Activated CD4-positive, alpha-beta T cell treated with anti-CD3 and anti-CD28 coated beads, Interleukin-2, amount 10 ng/mL, durations not matched to agents 24 days and 14 days (primary cell): Measurements from ENCODE around the gene NDEL1. TPM values are rescaled to one million over a fixed set of nuclear protein-coding genes. Genes with fewer than 3 reads are reported as not detected.

Experiments used
- DNase-seq: peaks from one replicate; pipeline ENCODE4 v3.0.0; 2022
- H3K27ac Mint-ChIP-seq: one replicate; pipeline ENCODE4 v1.8.0; 2022; ENCODE audit warnings: mild to moderate bottlenecking, mixed read lengths
- H3K27me3 Mint-ChIP-seq: one replicate; pipeline ENCODE4 v1.8.0; 2022; ENCODE audit warnings: mixed read lengths
- H3K36me3 Mint-ChIP-seq: one replicate; pipeline ENCODE4 v1.8.0; 2022; ENCODE audit warnings: low read depth, mild to moderate bottlenecking, mixed read lengths
- H3K4me1 Mint-ChIP-seq: one replicate; pipeline ENCODE4 v1.8.0; 2021; ENCODE audit warnings: mixed read lengths
- H3K4me3 Mint-ChIP-seq: one replicate; pipeline ENCODE4 v1.8.0; 2022; ENCODE audit warnings: mild to moderate bottlenecking, moderate library complexity, mixed read lengths
- H3K9me3 Mint-ChIP-seq: one replicate; pipeline ENCODE4 v1.8.0; 2021; ENCODE audit warnings: mixed read lengths
- intact Hi-C: fragments of 100-400 bp; cut with micrococcal nuclease; formaldehyde crosslinking; loops from one replicate; pipeline ENCODE4 v1.15.1; 2023
- total RNA-seq: library from RNA; stranded (reverse); gene quantifications from 2 replicates; pipeline ENCODE4 v1.2.3, GENCODE V29; 2022

The NDEL1 gene
- total RNA-seq, 1 donor from 2014 or later: 74.3 TPM

DNA sequence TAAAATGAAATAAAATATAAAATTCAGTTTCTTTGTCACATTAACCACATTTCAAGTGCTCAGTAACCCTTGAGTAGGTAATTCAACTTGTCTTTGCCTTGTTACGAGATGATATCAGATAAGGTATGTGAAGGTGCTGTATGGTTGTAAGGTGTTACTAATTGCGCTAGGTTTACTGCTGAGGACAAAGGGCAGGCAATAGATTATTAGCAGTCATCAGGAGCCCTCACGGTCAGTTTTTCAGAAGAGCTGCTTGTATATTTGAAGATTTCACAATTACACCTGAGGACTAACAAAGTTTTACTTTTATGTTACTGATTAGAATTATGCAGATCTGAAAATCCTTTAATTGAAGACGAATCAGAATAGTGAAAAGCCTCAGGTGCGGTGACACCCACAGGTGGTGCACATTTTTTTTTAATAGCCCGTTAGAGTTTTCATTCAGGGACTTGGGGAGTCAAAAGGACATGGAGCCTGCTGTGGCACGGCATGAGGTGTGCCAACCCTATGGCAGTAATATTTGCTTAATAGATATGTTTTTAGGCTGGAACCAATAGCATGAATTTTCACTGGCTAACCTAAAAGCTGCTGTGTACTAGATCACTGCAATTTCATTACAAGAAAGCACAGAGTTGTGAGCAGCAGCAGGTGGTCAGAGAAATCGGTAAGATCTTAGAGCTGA is 16.4 kb downstream of the NDEL1 start:
- DNase-seq: no peak
- intact Hi-C loops: no loop called here
- no peak overlapping the region for H3K27ac Mint-ChIP-seq
- H3K4me3 Mint-ChIP-seq: no peak overlapping the region
- no peaks in the 10 kb centered on the region for H3K27me3 Mint-ChIP-seq
- H3K9me3 Mint-ChIP-seq: no peaks in the 10 kb centered on the region
- H3K36me3 Mint-ChIP-seq: peaks cover 67% of the 10 kb centered on the region
- peaks cover 12% of the 10 kb centered on the region for H3K4me1 Mint-ChIP-seq

DNA sequence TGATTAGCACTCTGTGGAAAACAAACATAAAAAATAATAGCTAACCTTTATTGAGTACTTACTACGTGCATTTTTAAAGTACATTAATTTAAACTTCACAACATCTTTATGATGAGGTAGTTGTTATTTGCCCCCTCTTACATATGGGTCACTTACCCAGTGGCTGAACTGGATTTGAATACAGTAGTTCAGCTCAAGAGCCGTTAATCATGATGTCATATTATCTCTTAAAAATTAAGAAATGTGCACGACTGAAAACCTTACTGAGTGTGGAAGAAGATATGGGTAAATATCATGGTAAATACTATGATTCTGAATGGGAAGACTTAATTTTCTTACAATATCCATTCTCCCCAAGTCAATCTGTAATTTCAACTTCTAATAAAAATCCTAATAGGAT is 17.6 kb downstream of the NDEL1 start:
- Mint-ChIP-seq H3K4me3 (no peak overlapping the region), H3K36me3 (peaks cover 69% of the 10 kb centered on the region), H3K9me3 (no peaks in the 10 kb centered on the region), H3K27me3 (no peaks in the 10 kb centered on the region), H3K27ac (no peak overlapping the region), H3K4me1 (peaks cover 19% of the 10 kb centered on the region)
- intact Hi-C loops: no loop called here
- DNase-seq: no peak

DNA sequence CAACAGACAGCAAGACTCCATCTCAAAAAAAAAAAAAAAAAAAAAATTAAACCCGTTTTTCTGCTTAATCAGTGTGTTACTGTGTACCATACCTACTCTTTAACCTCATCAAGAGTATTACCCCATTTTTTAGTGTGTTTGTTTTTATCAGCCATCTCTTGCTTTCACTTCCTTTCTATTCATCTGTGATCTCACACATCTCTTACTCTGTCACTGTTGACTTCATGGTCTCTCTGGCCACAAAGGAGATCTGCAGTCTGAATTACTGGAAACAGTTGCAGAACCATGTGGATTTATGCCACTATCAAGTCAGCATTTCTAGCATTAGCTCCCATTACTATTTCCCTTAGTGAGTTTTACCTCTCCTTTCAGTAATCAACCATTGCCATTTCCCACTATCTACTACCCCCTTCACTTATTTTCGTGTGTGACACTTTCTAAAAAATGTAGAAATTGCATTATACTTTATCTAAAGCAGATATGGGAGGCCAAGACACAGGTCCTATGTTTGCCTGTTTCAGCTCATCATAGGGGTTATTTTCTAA is 20.1 kb downstream of the NDEL1 start:
- peak overlapping the region; percentile 3 for H3K27ac Mint-ChIP-seq
- H3K36me3 Mint-ChIP-seq: peaks cover 66% of the 10 kb centered on the region
- no peaks in the 10 kb centered on the region for H3K27me3 Mint-ChIP-seq
- no peak overlapping the region for H3K4me3 Mint-ChIP-seq
- peaks cover 17% of the 10 kb centered on the region for H3K4me1 Mint-ChIP-seq
- H3K9me3 Mint-ChIP-seq: no peaks in the 10 kb centered on the region
- intact Hi-C loops: no loop called here
- no peak for DNase-seq

DNA sequence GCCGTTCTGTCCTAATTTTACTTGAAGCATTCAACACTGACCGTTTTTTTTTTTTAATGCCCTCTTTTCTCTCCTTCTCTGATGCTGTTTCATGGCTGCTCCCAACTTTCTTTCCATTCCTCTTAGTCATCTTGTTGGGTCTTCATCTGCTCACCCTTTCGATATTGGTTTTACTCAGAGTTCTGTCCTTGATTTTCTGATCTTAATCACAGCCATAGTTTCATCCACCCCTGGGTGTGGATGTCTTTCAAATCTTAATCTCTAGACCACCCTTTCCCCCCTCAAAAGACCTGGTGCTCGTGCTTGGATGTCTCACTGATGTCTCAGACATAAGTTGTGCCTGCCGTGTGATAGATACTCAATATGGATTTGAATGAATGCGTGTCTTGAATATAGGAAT is 22.4 kb downstream of the NDEL1 start:
- Mint-ChIP-seq H3K27me3 (no peaks in the 10 kb centered on the region), H3K4me1 (peaks cover 17% of the 10 kb centered on the region), H3K27ac (peak overlapping the region; percentile 48), H3K9me3 (no peaks in the 10 kb centered on the region), H3K36me3 (peaks cover 54% of the 10 kb centered on the region), H3K4me3 (no peak overlapping the region)
- DNase-seq: no peak
- intact Hi-C loops: no loop called here

DNA sequence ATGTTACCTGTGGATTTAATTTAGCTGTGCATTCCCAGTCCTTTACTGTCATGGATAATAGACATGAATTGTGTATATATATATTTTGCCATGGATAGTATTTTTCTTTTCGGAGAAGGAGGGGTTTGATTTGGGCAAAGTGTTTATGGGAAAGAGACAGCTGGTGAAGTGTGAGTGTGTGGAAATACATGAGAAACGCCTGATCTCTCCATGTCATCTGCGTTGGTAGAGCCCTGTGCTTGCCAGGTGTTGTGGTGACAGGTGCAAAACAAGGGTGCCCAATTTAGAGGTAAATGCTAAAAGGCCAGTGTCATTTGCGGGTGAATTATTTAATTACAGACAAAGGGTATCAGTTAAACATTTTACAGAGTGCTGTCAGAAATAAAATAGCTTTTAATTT is 23.4 kb downstream of the NDEL1 start:
- Mint-ChIP-seq H3K4me1 (peaks cover 17% of the 10 kb centered on the region), H3K9me3 (no peaks in the 10 kb centered on the region), H3K36me3 (peaks cover 57% of the 10 kb centered on the region), H3K27me3 (no peaks in the 10 kb centered on the region), H3K4me3 (no peak overlapping the region), H3K27ac (no peak overlapping the region)
- intact Hi-C loops: no loop called here
- no peak for DNase-seq

DNA sequence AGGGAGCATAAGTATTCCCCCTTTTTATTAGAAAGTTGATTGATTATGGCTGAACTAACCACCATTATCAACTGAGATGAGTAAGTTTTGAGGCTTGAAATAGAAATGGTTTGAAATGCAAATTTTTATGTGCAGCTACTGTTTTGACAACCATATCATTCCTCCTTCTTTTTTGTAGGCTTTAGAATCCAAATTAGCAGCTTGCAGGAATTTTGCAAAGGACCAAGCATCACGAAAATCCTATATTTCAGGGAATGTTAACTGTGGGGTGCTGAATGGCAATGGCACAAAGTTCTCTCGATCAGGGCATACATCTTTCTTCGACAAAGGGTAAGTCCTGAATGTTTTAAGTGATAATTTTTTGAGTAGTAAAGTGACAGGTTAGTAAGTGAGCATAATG is 24.1 kb downstream of the NDEL1 start:
- peaks cover 57% of the 10 kb centered on the region for H3K36me3 Mint-ChIP-seq

DNA sequence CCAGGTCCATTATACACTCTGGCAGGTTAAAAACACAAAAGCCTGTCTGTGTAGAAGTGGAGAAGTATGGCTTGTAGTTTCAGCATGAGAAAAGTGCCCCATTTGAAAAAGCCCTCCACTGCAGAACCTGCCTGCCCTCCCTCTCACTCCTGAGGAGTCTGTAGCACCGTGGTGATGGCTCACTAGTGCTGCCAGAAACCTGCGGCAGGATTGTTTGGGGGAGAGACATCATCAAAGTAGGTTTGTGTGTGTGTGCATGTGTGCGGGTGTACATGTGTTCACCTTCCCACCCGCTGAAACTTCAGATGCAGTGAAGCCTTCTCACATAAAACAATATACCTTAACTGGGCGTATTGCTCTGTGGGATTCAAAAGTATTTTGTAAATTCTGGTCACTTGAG is 26.9 kb downstream of the NDEL1 start:
- H3K27ac Mint-ChIP-seq: no peak overlapping the region
- no peak for DNase-seq
- intact Hi-C loops: no loop called here
- no peaks in the 10 kb centered on the region for H3K27me3 Mint-ChIP-seq
- no peaks in the 10 kb centered on the region for H3K9me3 Mint-ChIP-seq
- H3K36me3 Mint-ChIP-seq: peaks cover 45% of the 10 kb centered on the region
- peaks cover 5% of the 10 kb centered on the region for H3K4me1 Mint-ChIP-seq
- no peak overlapping the region for H3K4me3 Mint-ChIP-seq

More for the DNA sequence above, 24.1 kb downstream of the NDEL1 start:
- intact Hi-C loops: no loop called here
- DNase-seq: no peak
- Mint-ChIP-seq H3K27me3 (no peaks in the 10 kb centered on the region), H3K27ac (no peak overlapping the region), H3K4me3 (no peak overlapping the region), H3K4me1 (peaks cover 17% of the 10 kb centered on the region), H3K9me3 (no peaks in the 10 kb centered on the region)

DNA sequence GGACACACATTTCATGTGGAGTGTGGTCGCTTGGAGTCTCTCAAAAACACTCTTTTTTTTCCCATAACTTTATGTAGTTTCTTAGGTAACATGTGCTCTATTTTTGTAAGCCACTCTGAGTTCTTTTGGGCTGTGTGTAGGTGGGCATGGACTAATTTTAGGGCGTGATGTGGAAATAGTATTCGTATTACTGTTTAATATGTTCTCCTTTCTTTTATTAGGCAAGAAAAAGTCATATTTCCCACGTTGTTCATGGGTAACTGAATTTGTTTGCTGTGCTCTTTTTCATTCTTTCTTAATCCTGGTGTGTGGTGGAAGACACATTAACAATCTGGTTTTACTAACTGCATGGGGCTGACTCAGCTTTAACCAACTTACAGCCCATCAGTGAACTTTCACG is 27.4 kb downstream of the NDEL1 start:
- no peak overlapping the region for H3K4me3 Mint-ChIP-seq
- H3K9me3 Mint-ChIP-seq: no peaks in the 10 kb centered on the region
- H3K27ac Mint-ChIP-seq: no peak overlapping the region
- peaks cover 48% of the 10 kb centered on the region for H3K36me3 Mint-ChIP-seq
- H3K4me1 Mint-ChIP-seq: peaks cover 3% of the 10 kb centered on the region
- intact Hi-C loops: no loop called here
- no peak for DNase-seq
- no peaks in the 10 kb centered on the region for H3K27me3 Mint-ChIP-seq

DNA sequence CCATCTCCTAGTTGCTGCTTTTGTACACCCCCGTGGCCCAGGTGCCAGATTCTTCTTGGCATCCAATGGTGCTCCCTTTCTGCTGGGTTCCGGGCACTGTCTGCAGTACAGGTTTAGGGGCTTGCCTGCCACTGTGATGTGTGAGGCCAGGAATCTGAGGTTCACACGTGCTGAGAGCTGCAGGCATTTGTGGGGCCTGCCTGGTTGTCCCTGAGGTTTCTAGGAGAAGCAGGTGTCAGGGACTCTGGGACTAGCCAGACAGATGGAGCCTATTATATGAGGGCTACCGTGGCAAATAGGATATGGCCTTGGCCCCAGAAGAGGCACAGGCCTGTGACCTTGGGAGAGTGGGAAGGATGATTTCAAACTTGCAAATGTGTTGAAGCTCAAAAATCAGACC is 29.3 kb downstream of the NDEL1 start:
- H3K4me1 Mint-ChIP-seq: no peaks in the 10 kb centered on the region
- intact Hi-C loops: no loop called here
- H3K4me3 Mint-ChIP-seq: no peak overlapping the region
- H3K9me3 Mint-ChIP-seq: no peaks in the 10 kb centered on the region
- no peaks in the 10 kb centered on the region for H3K27me3 Mint-ChIP-seq
- H3K36me3 Mint-ChIP-seq: peaks cover 39% of the 10 kb centered on the region
- no peak for DNase-seq
- H3K27ac Mint-ChIP-seq: no peak overlapping the region

DNA sequence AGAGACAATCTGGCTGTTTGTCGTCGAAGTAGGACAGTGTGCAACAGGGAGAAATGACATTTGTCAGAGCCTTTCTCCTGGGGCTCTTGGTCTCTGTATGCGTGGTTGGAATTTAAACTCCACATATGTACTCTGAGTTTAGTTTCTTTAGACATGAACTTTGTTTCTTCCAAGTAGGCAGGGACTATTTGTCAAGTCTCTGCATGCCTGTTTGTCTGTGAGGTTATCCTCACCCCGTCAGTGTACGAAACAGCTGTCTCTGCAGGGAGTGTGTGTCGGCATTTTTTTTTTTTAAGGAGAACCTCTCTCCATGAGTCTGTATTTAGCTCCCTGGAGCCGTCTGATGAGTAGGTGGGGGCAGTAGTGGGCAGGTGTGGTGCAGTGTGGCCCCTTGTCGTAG is 29.7 kb downstream of the NDEL1 start:
- DNase-seq: no peak
- intact Hi-C loops: no loop called here
- no peaks in the 10 kb centered on the region for H3K4me1 Mint-ChIP-seq
- H3K4me3 Mint-ChIP-seq: no peak overlapping the region
- H3K27ac Mint-ChIP-seq: no peak overlapping the region
- no peaks in the 10 kb centered on the region for H3K27me3 Mint-ChIP-seq
- H3K36me3 Mint-ChIP-seq: peaks cover 38% of the 10 kb centered on the region
- no peaks in the 10 kb centered on the region for H3K9me3 Mint-ChIP-seq

DNA sequence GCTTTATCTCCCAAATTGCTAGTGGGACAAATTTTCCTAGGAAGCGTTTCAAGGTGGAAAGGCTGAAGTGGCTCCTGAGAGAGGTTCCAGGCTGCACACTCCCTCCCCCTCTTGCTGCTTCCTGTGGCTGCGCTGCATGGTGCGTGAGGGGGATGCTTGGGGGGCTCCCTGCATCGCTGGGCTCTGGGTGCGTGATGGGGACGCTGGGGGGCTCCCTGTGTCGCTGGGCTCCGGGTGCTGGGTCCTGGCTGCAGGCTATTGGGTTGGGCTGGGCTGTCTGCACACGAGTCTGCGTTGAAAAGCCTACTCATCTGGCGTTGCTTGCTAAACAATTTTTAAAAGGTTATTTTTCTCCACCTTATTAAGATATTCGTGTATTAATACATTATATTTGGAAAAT is 30.1 kb downstream of the NDEL1 start:
- H3K9me3 Mint-ChIP-seq: no peaks in the 10 kb centered on the region
- peaks cover 38% of the 10 kb centered on the region for H3K36me3 Mint-ChIP-seq
- intact Hi-C loops: no loop called here
- H3K27me3 Mint-ChIP-seq: no peaks in the 10 kb centered on the region
- no peaks in the 10 kb centered on the region for H3K4me1 Mint-ChIP-seq
- no peak overlapping the region for H3K4me3 Mint-ChIP-seq
- H3K27ac Mint-ChIP-seq: no peak overlapping the region
- no peak for DNase-seq

DNA sequence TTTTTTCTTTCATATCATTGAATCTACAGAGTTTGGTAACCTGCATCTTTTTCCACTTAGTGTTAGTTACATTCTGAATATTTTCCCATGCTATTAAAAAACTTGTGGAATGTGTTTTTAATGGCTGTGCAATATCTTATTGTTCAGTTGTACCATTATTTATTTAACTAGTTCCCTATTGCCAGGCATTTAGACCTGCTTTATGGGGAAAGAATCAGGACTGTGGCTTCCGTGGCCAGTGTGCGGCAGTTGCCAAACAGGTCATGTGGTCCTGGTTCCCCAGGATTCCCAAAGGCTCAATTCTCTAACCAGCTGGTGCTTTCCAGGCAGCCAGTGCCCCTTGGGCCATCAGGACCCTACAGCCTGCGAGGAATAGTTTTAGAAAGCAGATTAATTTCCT is 30.8 kb downstream of the NDEL1 start:
- DNase-seq: no peak
- no peaks in the 10 kb centered on the region for H3K9me3 Mint-ChIP-seq
- H3K4me3 Mint-ChIP-seq: no peak overlapping the region
- H3K4me1 Mint-ChIP-seq: no peaks in the 10 kb centered on the region
- H3K27me3 Mint-ChIP-seq: no peaks in the 10 kb centered on the region
- intact Hi-C loops: no loop called here
- no peak overlapping the region for H3K27ac Mint-ChIP-seq
- H3K36me3 Mint-ChIP-seq: peaks cover 39% of the 10 kb centered on the region

DNA sequence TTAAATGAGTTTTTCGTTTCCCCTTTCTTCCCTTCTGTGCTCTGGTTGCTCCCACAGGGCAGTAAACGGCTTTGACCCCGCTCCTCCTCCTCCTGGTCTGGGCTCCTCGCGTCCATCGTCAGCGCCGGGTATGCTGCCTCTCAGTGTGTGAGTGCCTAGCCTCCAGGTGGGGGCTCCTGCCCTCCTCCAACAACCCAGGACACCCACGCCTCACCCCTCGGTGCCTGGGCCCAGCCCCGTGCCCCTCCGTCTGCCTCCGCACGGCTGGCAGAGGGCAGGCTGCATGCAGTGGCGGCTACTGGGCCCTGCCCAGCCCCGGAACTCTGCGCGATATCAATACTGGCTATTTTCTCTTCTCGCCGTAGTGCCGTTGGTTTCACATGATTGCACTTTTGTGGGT is 31.2 kb downstream of the NDEL1 start:
- DNase-seq: no peak
- no peak overlapping the region for H3K4me3 Mint-ChIP-seq
- peaks cover 36% of the 10 kb centered on the region for H3K36me3 Mint-ChIP-seq
- intact Hi-C loops: no loop called here
- H3K4me1 Mint-ChIP-seq: no peaks in the 10 kb centered on the region
- H3K27me3 Mint-ChIP-seq: no peaks in the 10 kb centered on the region
- no peaks in the 10 kb centered on the region for H3K9me3 Mint-ChIP-seq
- H3K27ac Mint-ChIP-seq: no peak overlapping the region

DNA sequence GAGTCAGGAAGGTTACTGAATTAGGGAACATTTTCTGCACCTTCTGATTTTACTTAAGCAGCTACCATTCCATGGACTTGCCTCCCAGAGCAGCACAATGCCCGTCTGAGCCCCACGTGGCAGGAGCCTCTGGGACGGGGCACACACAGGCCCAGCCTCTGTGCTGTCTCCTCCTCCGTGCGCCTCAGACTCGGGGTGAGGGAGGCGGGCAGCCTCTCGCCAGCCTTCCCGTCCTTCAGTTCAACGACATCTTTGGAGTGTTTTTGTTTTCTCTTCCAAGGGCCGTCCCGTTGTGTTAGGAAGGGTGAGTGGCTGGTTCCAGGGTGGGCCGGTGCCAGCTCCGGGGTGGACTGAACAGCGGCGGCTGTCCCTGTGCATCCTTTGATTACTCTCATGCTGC is 31.8 kb downstream of the NDEL1 start:
- Mint-ChIP-seq H3K27ac (no peak overlapping the region), H3K9me3 (no peaks in the 10 kb centered on the region), H3K36me3 (peaks cover 36% of the 10 kb centered on the region), H3K27me3 (no peaks in the 10 kb centered on the region), H3K4me1 (no peaks in the 10 kb centered on the region), H3K4me3 (no peak overlapping the region)
- DNase-seq: no peak
- intact Hi-C loops: no loop called here

DNA sequence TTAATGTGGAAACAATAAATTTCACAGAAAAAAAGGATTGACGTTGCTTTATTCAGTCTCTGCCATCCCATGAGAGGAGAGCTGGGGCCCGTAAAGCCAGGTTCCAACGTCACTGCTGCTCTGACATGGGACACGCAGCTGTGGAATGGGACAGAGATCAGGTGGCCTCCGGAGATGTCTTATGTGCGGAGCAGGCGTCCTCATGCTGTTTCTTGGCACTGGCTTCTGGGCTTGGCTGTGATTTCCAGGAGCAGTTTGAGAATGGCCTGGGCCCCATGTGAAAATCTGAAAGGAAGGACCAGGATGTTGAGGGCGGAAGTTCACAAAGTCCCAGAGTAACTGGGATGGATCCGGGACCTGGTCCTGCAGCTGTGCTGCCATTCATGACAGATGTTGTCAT is 32.4 kb downstream of the NDEL1 start:
- H3K27me3 Mint-ChIP-seq: no peaks in the 10 kb centered on the region
- H3K4me1 Mint-ChIP-seq: no peaks in the 10 kb centered on the region
- no peak overlapping the region for H3K27ac Mint-ChIP-seq
- intact Hi-C loops: no loop called here
- H3K9me3 Mint-ChIP-seq: no peaks in the 10 kb centered on the region
- no peak overlapping the region for H3K4me3 Mint-ChIP-seq
- DNase-seq: no peak
- peaks cover 39% of the 10 kb centered on the region for H3K36me3 Mint-ChIP-seq
